HepG2 (cell line): Measurements from ENCODE around the gene BRK1. TPM values are rescaled to one million over a fixed set of nuclear protein-coding genes. Genes with fewer than 3 reads are reported as not detected.

Experiments used
- ATAD3A ChIP-seq: sonication (generic); formaldehyde crosslinking; IDR thresholded peaks from 2 replicates; pipeline ENCODE4 v1.4.0; 2020; ENCODE audit warnings: missing genetic modification reagents
- CBX2 ChIP-seq, 2 experiments: fragments of 200-600 bp in 1 of 2; sonication (generic); formaldehyde crosslinking in 1 of 2; IDR thresholded peaks; 2 replicates each; pipeline versions ENCODE4 v1.7.0 to v1.8.1; 2018 to 2022; ENCODE audit warnings: low read depth in 2 of 2, low read length in 1 of 2, mild to moderate bottlenecking in 1 of 2, missing genetic modification reagents in 1 of 2
- FOSL1 ChIP-seq: sonication (generic); formaldehyde crosslinking; IDR thresholded peaks from 2 replicates; pipeline ENCODE4 v1.9.0; 2021; ENCODE audit warnings: missing genetic modification reagents, borderline replicate concordance
- GABPA ChIP-seq, 2 experiments: IDR thresholded peaks; 2 replicates each; pipeline ENCODE4 v1.6.1; 2011 to 2016; ENCODE audit warnings: low read depth in 2 of 2, low read length in 1 of 2, missing biosample characterization in 1 of 2, missing genetic modification characterization in 1 of 2
- JUNB ChIP-seq: sonication (generic); formaldehyde crosslinking; IDR thresholded peaks from 2 replicates; pipeline ENCODE4 v1.8.0; 2022; ENCODE audit warnings: missing genetic modification reagents, mild to moderate bottlenecking, borderline replicate concordance
- MLLT10 ChIP-seq: sonication (generic); formaldehyde crosslinking; IDR thresholded peaks from 2 replicates; pipeline ENCODE4 v1.4.0; 2020; ENCODE audit warnings: missing genetic modification reagents
- PLRG1 ChIP-seq: fragments of 450-650 bp; conservative IDR thresholded peaks from 2 replicates; pipeline ENCODE4 v1.6.1; 2016
- POGZ ChIP-seq: sonication (generic); formaldehyde crosslinking; IDR thresholded peaks from 2 replicates; pipeline ENCODE4 v1.4.0; 2020; ENCODE audit warnings: mild to moderate bottlenecking, missing genetic modification reagents
- REXO4 ChIP-seq: sonication (generic); formaldehyde crosslinking; IDR thresholded peaks from 2 replicates; pipeline ENCODE4 v1.8.0; 2022; ENCODE audit warnings: missing genetic modification reagents, mild to moderate bottlenecking, borderline replicate concordance
- SRSF4 ChIP-seq: fragments of 200-400 bp; formaldehyde crosslinking; IDR thresholded peaks from one replicate; pipeline ENCODE4 v1.6.1; 2018; ENCODE audit warnings: mild to moderate bottlenecking, low read depth, low read length, moderate library complexity; ENCODE audit not compliant: poor library complexity, severe bottlenecking
- SSRP1 ChIP-seq: IDR thresholded peaks from 2 replicates; pipeline ENCODE4 v1.6.1; 2016; ENCODE audit warnings: control low read depth
- TAF1 ChIP-seq: sonication (generic); formaldehyde crosslinking; IDR thresholded peaks from 2 replicates; pipeline ENCODE4 v1.4.0; 2020; ENCODE audit warnings: missing genetic modification reagents
- USF2 ChIP-seq, 2 experiments: sonication (generic) in 1 of 2; formaldehyde crosslinking in 1 of 2; IDR thresholded peaks; 2 replicates each; pipeline versions ENCODE4 v1.5.1 to v1.6.1; 2011 to 2020; ENCODE audit warnings: borderline replicate concordance in 1 of 2, low read depth in 1 of 2, low read length in 1 of 2, mild to moderate bottlenecking in 1 of 2, missing genetic modification reagents in 1 of 2, moderate library complexity in 1 of 2
- XRCC5 ChIP-seq: fragments of 200-400 bp; formaldehyde crosslinking; optimal IDR thresholded peaks from 2 replicates; pipeline ENCODE3; 2017; ENCODE audit warnings: mild to moderate bottlenecking, low read length
- ZMYM4 ChIP-seq: sonication (generic); formaldehyde crosslinking; IDR thresholded peaks from 2 replicates; pipeline ENCODE4 v1.8.1; 2023; ENCODE audit warnings: mild to moderate bottlenecking, missing genetic modification reagents
- ZNF343 ChIP-seq: sonication (generic); formaldehyde crosslinking; IDR thresholded peaks from 2 replicates; pipeline ENCODE4 v1.4.0; 2020; ENCODE audit warnings: mild to moderate bottlenecking, missing genetic modification reagents
- ZNF615 ChIP-seq: sonication (generic); formaldehyde crosslinking; IDR thresholded peaks from 2 replicates; pipeline ENCODE4 v1.5.0; 2020; ENCODE audit warnings: mild to moderate bottlenecking, missing genetic modification reagents, borderline replicate concordance
- ZNF687 ChIP-seq: sonication (generic); formaldehyde crosslinking; IDR thresholded peaks from 2 replicates; pipeline ENCODE4 v1.5.1; 2020; ENCODE audit warnings: mild to moderate bottlenecking, missing genetic modification reagents, moderate library complexity
- ZNF691 ChIP-seq: sonication (generic); formaldehyde crosslinking; IDR thresholded peaks from 2 replicates; pipeline ENCODE4 v1.4.0; 2020; ENCODE audit warnings: missing genetic modification reagents, low read depth, mild to moderate bottlenecking, borderline replicate concordance
- ZNF704 ChIP-seq: sonication (generic); formaldehyde crosslinking; IDR thresholded peaks from 2 replicates; pipeline ENCODE4 v1.8.1; 2023; ENCODE audit warnings: mild to moderate bottlenecking, inconsistent platforms, moderate library complexity, missing genetic modification reagents, borderline replicate concordance
- polyA plus RNA-seq, 8 experiments: library from polyadenylated mRNA; depleted of rRNA in 3 of 8; stranded (reverse) in 7 of 8; unstranded in 1 of 8; fragments of >200 nt; fragmentation: Illumina TruSeq in 4 of 8; extraction: Trizol in 4 of 8; gene quantifications; 2 replicates each; pipeline versions ENCODE4 v1.2.1 to v1.2.3, GENCODE V29; 2011 to 2016; ENCODE audit warnings: low read depth in 4 of 8, missing spikeins in 1 of 8, mixed read lengths in 1 of 8; ENCODE audit not compliant: insufficient read depth in 1 of 8
- total RNA-seq, 5 experiments: library from RNA; depleted of rRNA; stranded (reverse); fragments of >200 nt; fragmentation: Illumina TruSeq; extraction: Trizol; gene quantifications; 2 replicates each; pipeline ENCODE4 v1.2.3, GENCODE V29; 2016; ENCODE audit warnings: low read depth in 1 of 5

BRK1 gene
- total and polyA plus RNA-seq, 2 of the 13 experiments (the other 11 are each of a cell fraction or from before 2014, with no cell fraction given) = 118 to 155 TPM

GRCh38 chr3:10115326-10116137 is at the start of gene BRK1 (continued):
- TF ChIP-seq ZNF687 (CRISPR knock-in tag) (peak; percentile 92), TAF1 (CRISPR knock-in tag) (peak; percentile 87), XRCC5 (peak; percentile 24), ATAD3A (CRISPR knock-in tag) (no peak), GABPA (IDR thresholded peaks at IDR 0.05; ENCODE audit: low read depth, low read length) (no peak), GABPA (CRISPR knock-in tag; IDR thresholded peaks at IDR 0.05; ENCODE audit: low read depth) (peak; percentile 67), PLRG1 (no peak), CBX2 (IDR thresholded peaks at IDR 0.05; ENCODE audit: low read depth, low read length) (no peak), CBX2 (CRISPR knock-in tag; IDR thresholded peaks at IDR 0.05; ENCODE audit: low read depth) (no peak), SRSF4 (no peak), ZMYM4 (peak; percentile 64), ZNF691 (CRISPR knock-in tag) (peak; percentile 47; the same call in 1 of the 2 replicates), POGZ (CRISPR knock-in tag) (no peak), JUNB (CRISPR knock-in tag) (no peak), FOSL1 (no peak), REXO4 (no peak), ZNF615 (CRISPR knock-in tag) (no peak), USF2 (IDR thresholded peaks at IDR 0.05; ENCODE audit: low read depth, low read length) (no peak), USF2 (CRISPR knock-in tag; IDR thresholded peaks at IDR 0.05; ENCODE audit: borderline replicate concordance) (no peak), MLLT10 (no peak), SSRP1 (CRISPR knock-in tag) (no peak), ZNF704 (CRISPR knock-in tag) (no peak), ZNF343 (no peak)
